IMR-90 (cell line): ENCODE measurements around the gene PITPNC1. TPM values are rescaled to one million over a fixed set of nuclear protein-coding genes. Genes with fewer than 3 reads are reported as not detected.

ENCODE experiments used
- ATAC-seq: fragments of 200-7000 bp; cut with Tn5 transposase; 2 replicates; pipeline ENCODE4 v1.9.1; 2020; ENCODE audit warnings: low read depth, mild to moderate bottlenecking, moderate library complexity
- BruUV-seq: library from RNA; stranded (reverse); fragments of 400-500 nt; replicated peaks from 2 replicates; lab custom pipeline; 2021; lab: Mats Ljungman, UMichigan
- CTCF ChIA-PET: fragments of 300-600 bp; formaldehyde crosslinking; extraction: SDS; loops from one replicate; lab custom pipeline; 2021; ENCODE audit warnings: antibody characterized with exemption; lab: Yijun Ruan, JAX
- POLR2A ChIA-PET: fragments of 300-600 bp; sonication (Branson Sonifier 250); formaldehyde crosslinking; loops from one replicate; lab custom pipeline; 2022; ENCODE audit warnings: antibody characterized with exemption; ENCODE audit not compliant: unreplicated experiment; lab: Charles Lee
- DNase-seq: peaks from one replicate; pipeline ENCODE4 v3.0.0; 2013
- H2AFZ ChIP-seq: replicated peaks from 2 replicates; pipeline ENCODE3; 2013; ENCODE audit warnings: low read length, mild to moderate bottlenecking; ENCODE audit not compliant: poor library complexity
- H2AK5ac ChIP-seq: 2 replicates; pipeline ENCODE4 v1.6.1; 2013; ENCODE audit warnings: low read depth, low read length, inconsistent platforms
- H2AK9ac ChIP-seq: replicated peaks from 2 replicates; pipeline ENCODE3; 2013; ENCODE audit warnings: mild to moderate bottlenecking, low read depth, low read length, moderate library complexity; ENCODE audit not compliant: poor library complexity
- H2BK120ac ChIP-seq: 2 replicates; pipeline ENCODE4 v1.6.1; 2013; ENCODE audit warnings: low read depth, low read length, inconsistent platforms
- H2BK15ac ChIP-seq: 3 replicates; pipeline ENCODE4 v1.6.1; 2013; ENCODE audit warnings: low read depth, low read length, inconsistent platforms
- H2BK20ac ChIP-seq: 2 replicates; pipeline ENCODE4 v1.6.1; 2013; ENCODE audit warnings: low read depth, mild to moderate bottlenecking, inconsistent platforms, low read length, moderate library complexity
- H2BK5ac ChIP-seq: 2 replicates; pipeline ENCODE4 v1.6.1; 2013; ENCODE audit warnings: mild to moderate bottlenecking, low read depth, low read length, inconsistent platforms; ENCODE audit not compliant: poor library complexity, severe bottlenecking
- H3K14ac ChIP-seq: replicated peaks from 2 replicates; pipeline ENCODE4 v1.6.1; 2013; ENCODE audit warnings: low read depth, low read length, inconsistent platforms
- H3K18ac ChIP-seq: 2 replicates; pipeline ENCODE4 v1.6.1; 2013; ENCODE audit warnings: low read depth, low read length, control low read depth
- H3K23ac ChIP-seq: 2 replicates; pipeline ENCODE4 v1.6.1; 2013; ENCODE audit warnings: low read depth, low read length, inconsistent platforms
- H3K27ac ChIP-seq: 2 replicates; pipeline ENCODE4 v1.5.1; 2013; ENCODE audit warnings: mild to moderate bottlenecking, control low read depth, low read length; ENCODE audit not compliant: insufficient read depth
- H3K27me3 ChIP-seq: 2 replicates; pipeline ENCODE4 v1.6.1; 2013; ENCODE audit warnings: low read length; ENCODE audit not compliant: control insufficient read depth, insufficient read depth
- H3K36me3 ChIP-seq: 2 replicates; pipeline ENCODE4 v1.6.1; 2013; ENCODE audit warnings: low read length, mixed read lengths; ENCODE audit not compliant: control insufficient read depth, insufficient read depth
- H3K4ac ChIP-seq: 2 replicates; pipeline ENCODE4 v1.6.1; 2013; ENCODE audit warnings: low read depth, low read length, inconsistent platforms
- H3K4me1 ChIP-seq: 2 replicates; pipeline ENCODE4 v1.6.1; 2013; ENCODE audit warnings: low read length, mixed read lengths; ENCODE audit not compliant: control insufficient read depth, insufficient read depth
- H3K4me2 ChIP-seq: 2 replicates; pipeline ENCODE4 v1.6.1; 2013; ENCODE audit warnings: low read depth, mild to moderate bottlenecking, control low read depth, low read length, moderate library complexity
- H3K4me3 ChIP-seq: 2 replicates; pipeline ENCODE4 v1.5.1; 2013; ENCODE audit warnings: low read depth, mild to moderate bottlenecking, control low read depth, low read length, moderate library complexity; ENCODE audit not compliant: insufficient read depth
- H3K56ac ChIP-seq: 2 replicates; pipeline ENCODE4 v1.6.1; 2013; ENCODE audit warnings: low read length, inconsistent platforms; ENCODE audit not compliant: insufficient read depth; ENCODE audit errors: extremely low read depth
- H3K79me1 ChIP-seq, 2 experiments: 2 replicates each; pipeline ENCODE4 v1.6.1; 2013; ENCODE audit warnings: low read length in 2 of 2, inconsistent platforms in 1 of 2, low read depth in 1 of 2
- H3K9ac ChIP-seq: 2 replicates; pipeline ENCODE4 v1.6.1; 2013; ENCODE audit warnings: low read depth, low read length, control low read depth
- H3K9me1 ChIP-seq: 2 replicates; pipeline ENCODE4 v1.6.1; 2013; ENCODE audit warnings: low read length, inconsistent platforms; ENCODE audit not compliant: insufficient read depth
- H3K9me3 ChIP-seq: 2 replicates; pipeline ENCODE4 v1.6.1; 2013; ENCODE audit warnings: low read length; ENCODE audit not compliant: control insufficient read depth, insufficient read depth
- H4K20me1 ChIP-seq: 2 replicates; pipeline ENCODE4 v1.6.1; 2013; ENCODE audit warnings: low read length, inconsistent platforms; ENCODE audit not compliant: insufficient read depth
- H4K5ac ChIP-seq: 2 replicates; pipeline ENCODE4 v1.6.1; 2013; ENCODE audit warnings: mild to moderate bottlenecking, low read depth, low read length, control low read depth
- H4K8ac ChIP-seq, 2 experiments: 2 replicates each; pipeline ENCODE4 v1.6.1; 2013; ENCODE audit warnings: low read depth in 2 of 2, low read length in 2 of 2, control low read depth in 1 of 2, inconsistent platforms in 1 of 2
- H4K91ac ChIP-seq: 2 replicates; pipeline ENCODE4 v1.6.1; 2013; ENCODE audit warnings: low read depth, low read length, inconsistent platforms; ENCODE audit not compliant: insufficient read depth
- BHLHE40 ChIP-seq: fragments of 150-350 bp; IDR thresholded peaks from 2 replicates; pipeline ENCODE4 v1.6.1; 2016; ENCODE audit warnings: mild to moderate bottlenecking, low read depth, low read length
- CTCF ChIP-seq: conservative IDR thresholded peaks from 2 replicates; pipeline ENCODE4 v1.5.1; 2012; ENCODE audit warnings: mild to moderate bottlenecking, low read depth, low read length, improper control_type of control experiment
- ELK1 ChIP-seq: fragments of 150-350 bp; IDR thresholded peaks from 2 replicates; pipeline ENCODE4 v1.6.1; 2016; ENCODE audit warnings: low read depth, mild to moderate bottlenecking, low read length, moderate library complexity, borderline replicate concordance
- FOS ChIP-seq: fragments of 150-350 bp; IDR thresholded peaks from 2 replicates; pipeline ENCODE4 v1.6.1; 2016; ENCODE audit warnings: low read depth, low read length
- MXI1 ChIP-seq: IDR thresholded peaks from 2 replicates; pipeline ENCODE4 v1.6.1; 2012; ENCODE audit warnings: low read depth, mild to moderate bottlenecking, low read length, moderate library complexity, borderline replicate concordance
- POLR2A ChIP-seq: IDR thresholded peaks from 2 replicates; pipeline ENCODE4 v1.6.1; 2012; ENCODE audit warnings: mild to moderate bottlenecking, low read depth, low read length
- RAD21 ChIP-seq: IDR thresholded peaks from 2 replicates; pipeline ENCODE4 v1.6.1; 2012; ENCODE audit warnings: low read length, improper control_type of control experiment
- RCOR1 ChIP-seq: IDR thresholded peaks from 2 replicates; pipeline ENCODE4 v1.6.1; 2012; ENCODE audit warnings: mild to moderate bottlenecking, low read length, improper control_type of control experiment; ENCODE audit not compliant: insufficient replicate concordance
- RFX5 ChIP-seq: IDR thresholded peaks from 2 replicates; pipeline ENCODE4 v1.8.0; 2012; ENCODE audit warnings: low read depth, mild to moderate bottlenecking, low read length, moderate library complexity
- SMC3 ChIP-seq: fragments of 150-350 bp; IDR thresholded peaks from 2 replicates; pipeline ENCODE4 v1.6.1; 2016; ENCODE audit warnings: low read depth, mild to moderate bottlenecking, antibody characterized with exemption, low read length, moderate library complexity
- USF2 ChIP-seq: fragments of 150-350 bp; IDR thresholded peaks from 2 replicates; pipeline ENCODE4 v1.6.1; 2017; ENCODE audit warnings: mild to moderate bottlenecking, antibody characterized with exemption, low read length, low read depth
- WGBS, 2 experiments: methylation state at CpG; one replicate each; pipeline versions ENCODE4 v1.1.5 to v1.1.7; 2013; ENCODE audit warnings: missing lambda C conversion rate in 2 of 2; ENCODE audit not compliant: insufficient read length in 1 of 2; ENCODE audit errors: extremely low coverage in 2 of 2; 5-methylcytosine and 5-hydroxymethylcytosine counted together
- dilution Hi-C: fragments of 300-500 bp; cut with HindIII; formaldehyde crosslinking; loops from one replicate; pipeline ENCODE4 v1.14.3; 2018; ENCODE audit warnings: low sequenced_read_pairs; ENCODE audit not compliant: unreplicated experiment
- in situ Hi-C: fragments of 300-500 bp; cut with MboI; formaldehyde crosslinking; loops from 3 replicates; pipeline ENCODE4 v1.14.3; 2019; ENCODE audit warnings: low sequenced_read_pairs, inconsistent platforms, mixed read lengths
- intact Hi-C: fragments of 100-400 bp; cut with micrococcal nuclease; formaldehyde crosslinking; loops from 2 replicates; pipeline ENCODE4 v1.10.0; 2022
- polyA plus RNA-seq, 3 experiments: library from polyadenylated mRNA; depleted of rRNA; stranded (reverse); fragments of >200 nt; gene quantifications; 2 replicates each; pipeline ENCODE4 v1.2.3, GENCODE V29; 2012; ENCODE audit warnings: low replicate concordance in 1 of 3
- total RNA-seq: library from RNA; depleted of rRNA; stranded (reverse); fragments of >200 nt; gene quantifications from 2 replicates; pipeline ENCODE4 v1.2.3, GENCODE V29; 2012

The PITPNC1 gene
- total and polyA plus RNA-seq, 2 of the 4 experiments (the other 2 are of a cell fraction): 4.1 TPM

- CTCF ChIA-PET: interaction anchor here (0.7 kb wide), 1 partner anchor 10 kb away, joined by 3 read pairs; no protein-coding TSS in a partner anchor
- H3K27ac ChIP-seq: no peak overlapping the region
- in situ Hi-C loops: no loop called here
- H4K8ac ChIP-seq: no peak overlapping the region
- no peak overlapping the region for H3K14ac ChIP-seq
- H2AK9ac ChIP-seq: no peak overlapping the region
- H2BK120ac ChIP-seq: no peak overlapping the region
- H4K5ac ChIP-seq: no peak overlapping the region
- no peak overlapping the region for H2AFZ ChIP-seq
- H3K36me3 ChIP-seq: peaks cover 41% of the 10 kb centered on the region
- peaks cover 3% of the 10 kb centered on the region; the same call in 1 of the 2 replicates for H3K9me1 ChIP-seq
- no peak overlapping the region for H3K4me3 ChIP-seq
- H3K23ac ChIP-seq: no peak overlapping the region
- no peak overlapping the region for H3K18ac ChIP-seq
- H3K56ac ChIP-seq: no peak overlapping the region
- intact Hi-C loops: no loop called here
- no peak overlapping the region for H2BK20ac ChIP-seq
- WGBS, 2 experiments: no CpG with 5 or more reads among the region's 1 CpG
- H2AK5ac ChIP-seq: no peak overlapping the region
- no TSS peak for BruUV-seq
- no peaks in the 10 kb centered on the region for H3K27me3 ChIP-seq
- no peak overlapping the region for H4K91ac ChIP-seq
- peaks cover 6% of the 10 kb centered on the region; the same call in 1 of the 2 replicates for H4K20me1 ChIP-seq
- H3K9me3 ChIP-seq: no peaks in the 10 kb centered on the region
- H3K4ac ChIP-seq: no peak overlapping the region
- H2BK5ac ChIP-seq: no peak overlapping the region
- POLR2A ChIA-PET: no interaction called here
- dilution Hi-C loops: no loop called here
- ATAC-seq (no peak), DNase-seq (no peak)
- H3K4me1 ChIP-seq: no peaks in the 10 kb centered on the region
- no peak overlapping the region for H2BK15ac ChIP-seq
- no peak overlapping the region for H3K9ac ChIP-seq
- no peak overlapping the region for H3K4me2 ChIP-seq
- TF ChIP-seq RCOR1: no peak
- TF ChIP-seq MXI1: no peak
- TF ChIP-seq ELK1: no peak
- TF ChIP-seq RFX5: no peak
- TF ChIP-seq RAD21: no peak
- no peak for TF ChIP-seq SMC3
- no peak for TF ChIP-seq FOS
- TF ChIP-seq USF2: no peak
- no peak for TF ChIP-seq BHLHE40
- no peak for TF ChIP-seq CTCF
- no peak for TF ChIP-seq POLR2A
- H3K79me1 ChIP-seq: peaks cover 38 to 39% of the 10 kb centered on the region in 2 experiments
These were observed 27.7 kb upstream of the PITPNC1 start for GRCh38 chr17:67349420-67349819.
